ENCODE results near the gene CNTN5.

The CNTN5 gene

GRCh38 chr11:100152766-100153165, 1132.0 kb downstream of the CNTN5 start:
- Histone ChIP-seq H3K79me1 (replicated peaks; ENCODE audit: low read length, poor library complexity, severe bottlenecking) (no peaks in the 10 kb centered on the region), H3K4me1 (ENCODE audit: control insufficient read depth, insufficient read depth, low read depth, low read length) (no peaks in the 10 kb centered on the region), H4K91ac (ENCODE audit: low read length) (no peak overlapping the region), H3K27ac (ENCODE audit: low read length, poor library complexity, severe bottlenecking) (no peak overlapping the region), H2BK5ac (ENCODE audit: low read depth, low read length, poor library complexity, severe bottlenecking) (no peak overlapping the region), H3K36me3 (ENCODE audit: control insufficient read depth in 1 of 2, insufficient read depth in 2 of 2, low read depth in 1 of 2, low read length in 2 of 2) (no peaks in the 10 kb centered on the region), H2BK120ac (ENCODE audit: low read depth, low read length) (no peak overlapping the region), H2AFZ (ENCODE audit: low read depth, low read length) (no peak overlapping the region), H2AK5ac (ENCODE audit: low read length, severe bottlenecking) (no peak overlapping the region), H3K9me3 (ENCODE audit: control insufficient read depth, low read length) (no peaks in the 10 kb centered on the region), H3K9ac (ENCODE audit: low read length) (no peak overlapping the region), H2BK15ac (ENCODE audit: low read depth, poor library complexity, severe bottlenecking) (no peak overlapping the region), H4K8ac (ENCODE audit: low read length) (no peak overlapping the region), H2BK12ac (ENCODE audit: low read length in 2 of 2) (no peak overlapping the region), H3K27me3 (ENCODE audit: control insufficient read depth in 1 of 2, insufficient read depth in 1 of 2, low read length in 2 of 2) (no peaks in the 10 kb centered on the region), H3K4ac (ENCODE audit: low read depth in 1 of 2, low read length in 2 of 2) (no peak overlapping the region), H3K23ac (ENCODE audit: low read length in 2 of 2) (no peak overlapping the region), H3K18ac (ENCODE audit: low read depth in 1 of 2, low read length in 2 of 2) (no peak overlapping the region), H3K4me3 (ENCODE audit: insufficient read depth in 1 of 2, low read depth in 1 of 2, low read length in 2 of 2) (no peak overlapping the region), H3K4me2 (ENCODE audit: low read length, poor library complexity, severe bottlenecking) (no peak overlapping the region), H3K14ac (ENCODE audit: low read length in 2 of 2) (no peak overlapping the region)
- DNase-seq, result no peak

- no peak overlapping the region for H3K27ac ChIP-seq (ENCODE audit: low read length, poor library complexity, severe bottlenecking)
- H3K36me3 ChIP-seq (ENCODE audit: control insufficient read depth in 1 of 2, insufficient read depth in 2 of 2, low read depth in 1 of 2, low read length in 2 of 2), result no peaks in the 10 kb centered on the region
- H3K4ac ChIP-seq (ENCODE audit: low read depth in 1 of 2, low read length in 2 of 2), result no peak overlapping the region
- no peaks in the 10 kb centered on the region for H3K4me1 ChIP-seq (ENCODE audit: control insufficient read depth, insufficient read depth, low read depth, low read length)
- H4K8ac ChIP-seq (ENCODE audit: low read length), result no peak overlapping the region
- no peak overlapping the region for H2BK5ac ChIP-seq (ENCODE audit: low read depth, low read length, poor library complexity, severe bottlenecking)
- H3K14ac ChIP-seq (ENCODE audit: low read length in 2 of 2), result no peak overlapping the region
- no peak overlapping the region for H4K91ac ChIP-seq (ENCODE audit: low read length)
- no peak overlapping the region for H2BK120ac ChIP-seq (ENCODE audit: low read depth, low read length)
- no peak overlapping the region for H3K23ac ChIP-seq (ENCODE audit: low read length in 2 of 2)
- no peak overlapping the region for H2AFZ ChIP-seq (ENCODE audit: low read depth, low read length)
- H2BK12ac ChIP-seq (ENCODE audit: low read length in 2 of 2), result no peak overlapping the region
- DNase-seq, result no peak
- H3K4me2 ChIP-seq (ENCODE audit: low read length, poor library complexity, severe bottlenecking), result no peak overlapping the region
- no peaks in the 10 kb centered on the region for H3K27me3 ChIP-seq (ENCODE audit: control insufficient read depth in 1 of 2, insufficient read depth in 1 of 2, low read length in 2 of 2)
- H3K79me1 ChIP-seq (replicated peaks; ENCODE audit: low read length, poor library complexity, severe bottlenecking), result no peaks in the 10 kb centered on the region
- no peaks in the 10 kb centered on the region for H3K9me3 ChIP-seq (ENCODE audit: control insufficient read depth, low read length)
- H2AK5ac ChIP-seq (ENCODE audit: low read length, severe bottlenecking), result no peak overlapping the region
- H3K4me3 ChIP-seq (ENCODE audit: insufficient read depth in 1 of 2, low read depth in 1 of 2, low read length in 2 of 2), result no peak overlapping the region
- H3K18ac ChIP-seq (ENCODE audit: low read depth in 1 of 2, low read length in 2 of 2), result no peak overlapping the region
- H3K9ac ChIP-seq (ENCODE audit: low read length), result no peak overlapping the region
- no peak overlapping the region for H2BK15ac ChIP-seq (ENCODE audit: low read depth, poor library complexity, severe bottlenecking)
These were observed 1142.7 kb downstream of the CNTN5 start for GRCh38 chr11:100163471-100163870.

GRCh38 chr11:100174881-100175280, 1154.1 kb downstream of the CNTN5 start:
- no peak overlapping the region for H3K14ac ChIP-seq (ENCODE audit: low read length in 2 of 2)
- H3K4ac ChIP-seq (ENCODE audit: low read depth in 1 of 2, low read length in 2 of 2), result no peak overlapping the region
- H3K27me3 ChIP-seq (ENCODE audit: control insufficient read depth in 1 of 2, insufficient read depth in 1 of 2, low read length in 2 of 2), result no peaks in the 10 kb centered on the region
- H3K9ac ChIP-seq (ENCODE audit: low read length), result no peak overlapping the region
- H3K27ac ChIP-seq (ENCODE audit: low read length, poor library complexity, severe bottlenecking), result no peak overlapping the region
- H3K79me1 ChIP-seq (replicated peaks; ENCODE audit: low read length, poor library complexity, severe bottlenecking), result no peaks in the 10 kb centered on the region
- no peak for DNase-seq
- no peaks in the 10 kb centered on the region for H3K9me3 ChIP-seq (ENCODE audit: control insufficient read depth, low read length)
- no peak overlapping the region for H2AFZ ChIP-seq (ENCODE audit: low read depth, low read length)
- H3K36me3 ChIP-seq (ENCODE audit: control insufficient read depth in 1 of 2, insufficient read depth in 2 of 2, low read depth in 1 of 2, low read length in 2 of 2), result no peaks in the 10 kb centered on the region
- H3K18ac ChIP-seq (ENCODE audit: low read depth in 1 of 2, low read length in 2 of 2), result no peak overlapping the region
- no peak overlapping the region for H3K4me3 ChIP-seq (ENCODE audit: insufficient read depth in 1 of 2, low read depth in 1 of 2, low read length in 2 of 2)
- H4K91ac ChIP-seq (ENCODE audit: low read length), result no peak overlapping the region
- no peak overlapping the region for H2AK5ac ChIP-seq (ENCODE audit: low read length, severe bottlenecking)
- no peak overlapping the region for H4K8ac ChIP-seq (ENCODE audit: low read length)
- no peak overlapping the region for H2BK15ac ChIP-seq (ENCODE audit: low read depth, poor library complexity, severe bottlenecking)
- no peak overlapping the region for H2BK120ac ChIP-seq (ENCODE audit: low read depth, low read length)
- no peak overlapping the region for H2BK12ac ChIP-seq (ENCODE audit: low read length in 2 of 2)
- H3K23ac ChIP-seq (ENCODE audit: low read length in 2 of 2), result no peak overlapping the region
- H2BK5ac ChIP-seq (ENCODE audit: low read depth, low read length, poor library complexity, severe bottlenecking), result no peak overlapping the region
- no peak overlapping the region for H3K4me2 ChIP-seq (ENCODE audit: low read length, poor library complexity, severe bottlenecking)
- no peaks in the 10 kb centered on the region for H3K4me1 ChIP-seq (ENCODE audit: control insufficient read depth, insufficient read depth, low read depth, low read length)
- WGBS, result 89% methylated on average over 3 of the region's 3 CpGs

GRCh38 chr11:100176456-100176855, 1155.7 kb downstream of the CNTN5 start:
- no peak overlapping the region for H2AFZ ChIP-seq (ENCODE audit: low read depth, low read length)
- H3K9me3 ChIP-seq (ENCODE audit: control insufficient read depth, low read length), result no peaks in the 10 kb centered on the region
- H3K79me1 ChIP-seq (replicated peaks; ENCODE audit: low read length, poor library complexity, severe bottlenecking), result no peaks in the 10 kb centered on the region
- no peak overlapping the region for H4K91ac ChIP-seq (ENCODE audit: low read length)
- H3K27me3 ChIP-seq (ENCODE audit: control insufficient read depth in 1 of 2, insufficient read depth in 1 of 2, low read length in 2 of 2), result no peaks in the 10 kb centered on the region
- H3K4me2 ChIP-seq (ENCODE audit: low read length, poor library complexity, severe bottlenecking), result no peak overlapping the region
- H2BK5ac ChIP-seq (ENCODE audit: low read depth, low read length, poor library complexity, severe bottlenecking), result no peak overlapping the region
- no peaks in the 10 kb centered on the region for H3K4me1 ChIP-seq (ENCODE audit: control insufficient read depth, insufficient read depth, low read depth, low read length)
- no peak overlapping the region for H3K9ac ChIP-seq (ENCODE audit: low read length)
- DNase-seq, result no peak
- no peak overlapping the region for H3K18ac ChIP-seq (ENCODE audit: low read depth in 1 of 2, low read length in 2 of 2)
- H2AK5ac ChIP-seq (ENCODE audit: low read length, severe bottlenecking), result no peak overlapping the region
- H3K36me3 ChIP-seq (ENCODE audit: control insufficient read depth in 1 of 2, insufficient read depth in 2 of 2, low read depth in 1 of 2, low read length in 2 of 2), result no peaks in the 10 kb centered on the region
- H3K4ac ChIP-seq (ENCODE audit: low read depth in 1 of 2, low read length in 2 of 2), result no peak overlapping the region
- H2BK15ac ChIP-seq (ENCODE audit: low read depth, poor library complexity, severe bottlenecking), result no peak overlapping the region
- H3K14ac ChIP-seq (ENCODE audit: low read length in 2 of 2), result no peak overlapping the region
- no peak overlapping the region for H2BK12ac ChIP-seq (ENCODE audit: low read length in 2 of 2)
- no peak overlapping the region for H4K8ac ChIP-seq (ENCODE audit: low read length)
- H3K27ac ChIP-seq (ENCODE audit: low read length, poor library complexity, severe bottlenecking), result no peak overlapping the region
- H3K4me3 ChIP-seq (ENCODE audit: insufficient read depth in 1 of 2, low read depth in 1 of 2, low read length in 2 of 2), result no peak overlapping the region
- H3K23ac ChIP-seq (ENCODE audit: low read length in 2 of 2), result no peak overlapping the region
- H2BK120ac ChIP-seq (ENCODE audit: low read depth, low read length), result no peak overlapping the region

Measured in mesenchymal stem cell (in vitro differentiated cells and primary cell).